Hematopoietic multipotent progenitor cell treated with erythropoietin and hydrocortisone succinate and interleukin-3 and kit ligand, for 8 days (in vitro differentiated cells): ENCODE results near the gene VEZT.
"Not testable (repeated sequence)": the region's sequence is repeated elsewhere in the genome, so short reads cannot be mapped to it uniquely, and the experiment has no call there.

Experiments used
- DNase-seq: peaks from one replicate; pipeline ENCODE4 v3.0.0-alpha.2; 2015

VEZT gene

DNA sequence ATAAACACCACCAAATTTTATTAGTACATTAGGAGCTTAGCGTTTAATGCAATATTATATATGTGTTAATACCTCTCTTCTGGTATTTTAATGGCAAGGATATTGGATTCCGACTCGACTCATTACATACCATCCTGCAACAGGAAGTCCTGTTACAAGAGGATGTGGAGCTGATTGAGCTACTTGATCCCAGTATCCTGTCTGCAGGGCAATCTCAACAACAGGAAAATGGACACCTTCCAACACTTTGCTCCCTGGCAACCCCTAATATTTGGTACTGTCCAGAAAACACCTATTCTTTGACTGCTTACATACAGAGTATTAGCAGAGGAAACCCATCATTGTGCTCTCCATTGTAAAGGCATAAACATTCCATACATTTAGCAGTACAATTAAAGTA lies 45.2 kb downstream of the VEZT start:
- DNase-seq = no peak

- DNase-seq = no peak
These were observed 48.2 kb downstream of the VEZT start for GRCh38 chr12:95265765-95266164.

GRCh38 chr12:95266254-95266653 lies 48.6 kb downstream of the VEZT start:
- DNase-seq = no peak

DNA sequence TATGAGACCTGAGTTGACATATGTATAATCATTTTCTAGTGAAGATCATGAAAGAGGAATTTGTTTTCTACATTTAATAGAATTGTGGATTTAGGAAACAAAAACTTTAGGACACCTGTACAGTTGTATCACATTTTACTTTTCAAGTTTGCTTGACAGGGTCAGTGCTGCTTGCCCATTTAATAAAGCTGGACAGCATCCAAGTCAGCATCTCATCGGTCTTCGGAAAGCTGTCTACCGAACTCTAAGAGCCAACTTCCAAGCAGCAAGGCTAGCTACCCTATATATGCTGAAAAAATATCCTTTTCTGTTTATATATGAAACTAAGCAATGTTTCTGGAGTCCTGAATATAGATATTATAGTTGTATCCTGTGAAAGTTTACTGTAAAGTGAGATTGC lies 52.3 kb downstream of the VEZT start:
- no peak for DNase-seq

- DNase-seq = no peak
These were observed 53.9 kb downstream of the VEZT start for GRCh38 chr12:95271465-95271864.

DNA sequence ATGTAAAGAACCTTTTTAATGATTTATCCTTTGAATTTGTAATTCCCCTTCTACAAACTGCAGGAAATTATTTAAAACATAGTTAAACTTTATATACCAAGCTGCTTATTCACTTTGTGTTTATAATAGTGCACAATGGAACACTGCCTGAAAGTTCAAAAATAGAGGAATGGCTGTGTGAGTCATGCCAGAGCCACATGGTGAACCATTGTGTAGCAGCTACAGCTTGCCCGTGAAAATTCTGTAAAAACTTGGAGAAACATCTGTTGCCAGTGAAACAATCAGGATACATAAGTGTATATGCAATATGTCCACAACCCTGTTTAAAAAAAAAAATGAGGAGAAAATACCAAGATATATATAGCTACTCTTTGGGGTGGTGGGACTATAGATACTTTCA lies 59.5 kb downstream of the VEZT start:
- no peak for DNase-seq

DNA sequence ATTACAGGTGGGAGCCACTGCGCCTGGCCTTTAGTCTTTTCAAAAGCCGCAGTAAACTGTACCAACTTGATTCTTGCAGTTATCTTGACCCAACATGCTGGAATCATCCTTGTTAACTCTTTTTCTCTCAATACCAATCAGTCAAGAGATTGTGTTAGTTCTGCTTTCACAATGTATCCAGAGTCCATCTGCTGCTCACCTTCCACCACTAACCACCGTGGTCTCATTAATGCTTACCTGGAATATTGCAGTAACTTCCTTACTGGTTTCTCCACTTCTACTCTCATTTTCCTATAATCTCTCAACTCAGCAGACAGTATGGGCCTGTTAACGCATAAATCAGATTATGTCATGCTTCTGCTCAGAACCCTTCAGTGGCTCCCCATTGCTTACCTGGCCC lies 62.2 kb downstream of the VEZT start:
- no peak for DNase-seq

GRCh38 chr12:95282266-95282665 lies 64.7 kb downstream of the VEZT start:
- no peak for DNase-seq

- no peak for DNase-seq
These were observed 65.8 kb downstream of the VEZT start for GRCh38 chr12:95283371-95283770.

- DNase-seq = no peak
These were observed 69.1 kb downstream of the VEZT start for GRCh38 chr12:95286713-95287112.

DNA sequence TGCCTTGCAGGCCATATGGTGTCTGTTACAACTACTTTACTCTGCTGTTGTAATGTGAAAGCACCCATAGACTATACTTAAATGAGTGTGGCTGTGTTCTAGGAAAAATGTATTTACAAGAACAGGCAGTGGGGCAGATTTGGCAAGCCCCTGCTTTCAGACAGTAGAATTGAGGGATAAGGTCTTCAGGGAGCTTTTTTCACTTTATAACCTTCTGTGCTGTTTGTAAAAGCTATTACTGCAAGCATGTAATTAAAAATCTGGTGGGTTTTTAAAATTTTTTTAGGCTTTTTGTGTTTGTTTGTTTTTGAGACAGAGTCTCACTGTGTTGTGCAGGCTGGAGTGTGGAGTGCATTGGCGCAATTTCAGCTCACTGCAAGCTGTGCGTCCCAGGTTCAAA lies 73.9 kb downstream of the VEZT start:
- no peak for DNase-seq

DNA sequence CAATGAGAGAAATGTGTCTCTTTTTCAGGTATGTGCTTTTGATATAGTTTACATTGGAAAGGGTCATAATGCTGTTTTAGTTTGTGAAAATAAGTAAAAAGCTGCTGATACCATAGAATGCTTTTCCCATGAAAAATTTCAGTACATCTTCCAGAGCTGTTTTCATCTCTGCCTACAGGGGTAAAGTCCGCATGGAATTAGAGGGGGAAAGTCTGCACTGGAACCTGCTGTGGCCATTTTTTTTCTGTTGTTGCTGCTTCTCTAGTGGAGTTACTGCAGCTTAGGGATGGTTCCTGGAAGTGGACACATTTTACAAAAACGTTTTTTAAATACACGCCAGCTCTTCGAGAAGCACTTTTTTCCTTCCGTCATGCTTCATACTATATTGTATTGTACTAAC lies 81.3 kb downstream of the VEZT start:
- DNase-seq = no peak

DNA sequence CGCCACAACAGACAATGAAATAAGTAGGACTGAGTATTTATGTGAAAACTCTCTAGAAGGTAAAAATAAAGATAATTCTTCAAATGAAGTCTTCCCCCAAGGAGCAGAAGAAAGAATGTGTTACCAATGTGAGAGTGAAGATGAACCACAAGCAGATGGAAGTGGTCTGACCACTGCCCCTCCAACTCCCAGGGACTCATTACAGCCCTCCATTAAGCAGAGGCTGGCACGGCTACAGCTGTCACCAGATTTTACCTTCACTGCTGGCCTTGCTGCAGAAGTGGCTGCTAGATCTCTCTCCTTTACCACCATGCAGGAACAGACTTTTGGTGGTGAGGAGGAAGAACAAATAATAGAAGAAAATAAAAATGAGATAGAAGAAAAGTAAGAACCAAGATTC lies 82.7 kb downstream of the VEZT start:
- no peak for DNase-seq

DNA sequence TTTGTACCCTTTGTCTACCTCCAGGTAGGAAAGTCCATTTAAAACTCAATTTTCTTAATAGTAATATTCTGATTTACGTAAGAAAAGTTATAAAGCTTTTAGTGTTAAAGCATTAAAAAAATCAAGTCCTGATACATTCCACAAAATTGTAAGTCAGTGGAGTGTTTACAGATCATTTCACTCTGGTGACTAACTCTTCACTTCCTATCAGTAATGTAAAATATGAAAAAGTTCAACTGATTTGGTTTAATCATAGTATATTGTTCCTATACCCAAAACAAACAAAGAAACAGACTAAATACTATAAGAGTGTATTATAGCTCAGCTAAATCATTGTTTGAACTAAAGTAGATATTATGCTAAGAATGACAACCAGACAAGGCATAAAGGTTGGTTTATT lies 85.9 kb downstream of the VEZT start:
- DNase-seq = no peak

DNA sequence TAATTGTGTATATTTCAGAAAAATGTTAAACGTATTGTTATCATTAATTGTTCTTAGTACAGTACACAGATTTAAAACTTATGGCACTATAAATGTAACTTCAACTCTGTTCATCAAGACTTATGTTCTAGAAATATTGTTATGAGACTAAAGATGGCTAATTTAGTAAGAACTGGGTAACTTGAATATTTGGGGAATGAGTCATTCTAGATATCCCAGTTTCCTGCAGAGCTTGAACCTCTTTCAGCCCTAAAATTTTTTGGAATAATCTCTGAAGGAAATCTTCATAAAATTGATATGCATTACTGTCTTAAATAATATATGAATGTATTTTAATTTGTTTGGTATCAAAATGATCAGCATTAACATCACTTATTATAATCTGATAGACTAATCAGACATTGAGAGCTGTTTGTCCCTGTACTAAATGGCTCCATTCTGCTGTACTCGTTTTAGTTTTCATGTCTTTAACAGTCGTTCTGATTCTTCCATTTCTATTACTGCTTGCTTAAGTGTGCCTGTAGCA lies 87.1 kb downstream of the VEZT start:
- DNase-seq = no peak

DNA sequence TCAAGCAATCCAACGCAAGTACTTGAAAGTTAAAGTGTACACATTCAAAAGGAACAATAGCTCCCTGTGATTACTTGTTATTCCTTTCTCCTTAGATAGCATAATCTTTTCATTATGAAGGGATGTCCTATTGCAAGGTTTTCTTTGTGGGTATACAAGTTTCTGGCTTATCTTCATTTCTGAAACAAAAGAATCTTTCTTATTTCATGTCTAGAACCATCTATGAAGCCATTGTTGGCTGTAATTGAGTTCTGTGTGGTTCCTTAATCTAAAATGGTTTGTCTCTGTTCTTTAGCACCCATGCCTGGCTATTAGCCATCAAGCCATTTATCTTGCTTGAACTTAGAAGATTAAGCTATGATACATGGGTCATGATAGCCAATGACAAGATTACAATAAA lies 95.0 kb downstream of the VEZT start:
- no peak for DNase-seq

- DNase-seq = not testable (repeated sequence)
These were observed 97.1 kb downstream of the VEZT start for GRCh38 chr12:95314756-95315155.

GRCh38 chr12:95316798-95317197 lies 99.2 kb downstream of the VEZT start:
- no peak for DNase-seq

DNA sequence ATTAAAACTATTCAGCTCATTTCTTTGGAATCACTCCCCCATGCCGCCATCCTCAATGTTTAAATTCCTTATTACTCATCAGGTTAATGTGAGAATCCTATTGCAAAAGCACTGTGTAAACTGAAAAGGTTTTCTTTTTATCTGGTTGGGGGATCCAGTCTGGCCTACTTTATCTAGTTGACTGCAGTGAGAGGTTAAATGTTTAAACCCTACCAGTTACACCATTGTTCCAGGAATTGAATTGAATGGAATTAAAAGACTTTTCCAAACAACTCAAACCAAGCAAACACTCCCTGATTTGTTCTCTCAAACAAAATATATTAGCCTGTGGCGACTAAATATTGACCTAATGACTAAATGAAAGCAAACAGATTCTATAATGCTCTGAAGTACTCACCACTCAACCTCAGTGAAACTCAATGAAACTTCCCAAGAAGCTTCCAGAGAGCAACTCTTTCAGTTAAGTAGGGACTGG lies 100.5 kb downstream of the VEZT start:
- no peak for DNase-seq

- DNase-seq = no peak
These were observed 102.2 kb downstream of the VEZT start for GRCh38 chr12:95319694-95320331.

- DNase-seq = no peak
These were observed 104.1 kb downstream of the VEZT start for GRCh38 chr12:95321516-95322246.

- DNase-seq = no peak
These were observed 104.7 kb downstream of the VEZT start for GRCh38 chr12:95322326-95322725.

GRCh38 chr12:95323212-95323611 lies 105.6 kb downstream of the VEZT start:
- DNase-seq = no peak

DNA sequence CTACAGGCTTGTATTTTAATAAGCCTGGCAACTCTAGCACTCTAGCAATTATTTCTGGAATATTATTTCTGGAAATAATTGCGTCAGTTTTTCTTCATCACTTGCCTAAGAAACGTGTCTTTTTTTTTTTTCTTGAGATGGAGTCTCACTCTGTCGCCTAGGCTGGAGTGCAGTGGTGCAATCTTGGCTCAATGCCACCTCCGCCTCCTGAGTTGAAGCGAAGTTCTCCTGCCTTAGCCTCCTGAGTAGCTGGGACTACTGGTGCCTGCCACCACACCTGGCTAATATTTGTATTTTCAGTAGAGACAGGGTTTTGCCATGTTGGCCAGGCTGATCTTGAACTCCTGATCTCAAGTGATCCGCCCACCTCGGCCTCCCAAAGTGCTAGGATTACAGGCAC lies 106.6 kb downstream of the VEZT start:
- not testable (repeated sequence) for DNase-seq

GRCh38 chr12:95325501-95325900 lies 107.9 kb downstream of the VEZT start:
- DNase-seq = no peak
